Hindlimb muscle (tissue), 1 donor: Measurements from ENCODE around the gene UBE2D2. TPM values are rescaled to one million over a fixed set of nuclear protein-coding genes. Genes with fewer than 3 reads are reported as not detected.
"Not testable (repeated sequence)": the region's sequence is repeated elsewhere in the genome, so short reads cannot be mapped to it uniquely, and the experiment has no call there.

Experiments used
- DNase-seq: peaks from one replicate; pipeline ENCODE4 v3.0.0-alpha.2; 2013
- polyA plus RNA-seq: library from polyadenylated mRNA; unstranded; fragments of 120-200 nt; gene quantifications from one replicate; pipeline ENCODE4 v1.2.1, GENCODE V29; 2013; ENCODE audit not compliant: insufficient read length

The UBE2D2 gene
- 112 TPM for polyA plus RNA-seq

GRCh38 chr5:139560752-139561654 lies at the start of gene UBE2D2:
Gene UBE2D2 (plus strand): TSS chr5:139561339. CDS start chr5:139561792, 453 bp downstream.
- peak; percentile 99 for DNase-seq

DNA sequence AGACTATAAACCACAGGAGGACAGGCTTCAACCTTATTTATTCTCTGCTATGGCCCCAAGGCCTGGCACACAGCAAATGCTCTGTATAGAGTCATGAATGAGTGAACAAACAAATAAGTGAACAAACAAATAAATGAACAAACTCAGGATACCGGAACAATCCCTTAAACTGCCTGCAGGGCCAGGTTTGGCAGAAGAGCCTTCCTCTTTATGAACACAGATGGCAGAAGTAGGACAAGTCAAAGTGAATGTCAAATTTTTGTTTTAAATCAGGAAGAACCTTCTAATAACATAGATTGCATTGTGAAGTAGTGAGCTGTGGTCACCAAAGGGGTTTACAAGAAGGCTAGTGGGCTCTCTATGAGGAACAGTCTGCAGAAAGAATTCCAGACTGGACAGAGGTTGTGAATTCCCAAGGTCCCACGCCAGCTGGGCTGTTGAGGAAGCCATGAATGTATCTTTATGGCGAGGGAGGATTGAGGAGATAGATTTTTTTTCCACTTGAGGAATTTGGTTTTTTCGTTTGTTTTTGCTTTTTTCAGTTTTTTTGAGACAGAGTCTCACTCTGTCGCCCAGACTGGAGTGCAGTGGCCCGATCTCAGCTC lies 48.3 kb upstream of the UBE2D2 start:
- DNase-seq, result no peak

GRCh38 chr5:139513434-139513833 lies 47.7 kb upstream of the UBE2D2 start:
- DNase-seq, result peak; percentile 74

DNA sequence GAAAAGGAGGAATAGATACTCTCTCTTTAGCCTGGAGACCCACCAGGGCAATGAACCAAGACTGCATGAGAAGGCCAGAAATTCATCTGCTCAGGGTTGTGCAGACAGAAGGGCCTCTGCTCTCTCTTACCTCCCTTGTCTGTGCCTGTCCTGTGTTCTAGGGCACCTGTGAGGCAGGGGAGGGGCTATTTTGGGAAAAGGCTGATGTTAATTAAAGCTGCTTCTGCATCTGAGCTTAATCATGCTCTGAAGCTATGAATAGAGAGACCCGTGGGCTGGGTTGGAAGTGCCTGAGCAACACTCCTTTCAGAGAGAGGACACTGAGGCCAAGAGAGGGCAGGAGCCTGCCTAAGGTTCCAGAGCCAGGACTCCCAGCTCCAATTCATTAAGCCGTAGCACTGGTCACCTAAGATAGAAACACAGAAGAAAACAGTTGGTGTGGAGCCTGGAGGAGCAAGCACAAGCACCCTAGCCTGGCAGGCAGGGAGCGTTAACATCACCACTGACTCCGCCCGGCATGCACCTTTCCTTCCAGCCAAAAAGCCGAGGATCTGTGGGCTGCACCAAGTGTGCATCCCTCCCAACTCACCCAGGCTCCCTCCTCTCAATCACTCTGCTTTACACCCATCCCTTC lies 47.2 kb upstream of the UBE2D2 start:
- no peak for DNase-seq

GRCh38 chr5:139514486-139514856 lies 46.7 kb upstream of the UBE2D2 start:
- no peak for DNase-seq

DNA sequence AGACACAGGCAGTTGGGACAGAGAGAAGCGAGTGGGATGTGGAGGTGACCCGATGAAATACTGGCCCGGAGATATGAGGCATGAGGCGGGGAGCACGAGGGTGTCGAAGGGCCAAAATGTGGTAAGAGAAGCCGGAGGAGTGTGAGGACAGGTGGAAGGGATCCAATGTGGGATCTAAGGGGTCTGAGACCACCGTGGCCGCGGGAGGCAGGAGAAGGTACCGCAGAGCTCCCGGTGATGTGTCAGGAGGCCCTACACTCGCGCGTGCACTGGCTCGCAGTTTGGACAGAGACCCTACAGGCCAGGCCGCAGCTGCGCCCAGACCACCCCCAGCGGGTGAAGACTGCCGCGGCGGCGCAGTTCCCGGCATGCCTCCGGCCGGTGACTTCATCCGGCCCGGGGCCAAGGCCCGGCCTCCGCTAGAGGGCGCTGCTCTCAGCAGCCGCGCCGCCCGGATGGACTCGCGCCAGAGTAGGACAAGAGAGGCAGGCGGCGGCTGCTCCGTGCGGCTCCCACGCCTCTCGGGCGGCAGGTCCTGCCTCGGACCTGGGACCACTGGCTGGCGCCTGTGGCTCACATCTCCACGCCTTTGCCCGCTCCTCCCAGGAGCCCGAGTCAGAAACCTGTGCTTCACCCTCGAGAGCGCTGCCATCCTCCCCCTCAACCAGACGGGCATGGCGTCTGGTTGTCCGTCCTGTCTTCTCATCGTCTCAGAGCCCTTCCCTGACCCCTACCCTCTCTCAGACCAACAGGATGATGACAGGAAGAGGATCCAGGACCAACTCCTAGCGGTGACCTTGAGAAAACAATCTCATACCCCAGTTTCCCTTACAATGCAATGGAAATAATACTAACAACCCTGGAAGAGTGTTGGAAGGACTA lies 43.2 kb upstream of the UBE2D2 start:
- DNase-seq, result peak; percentile 96

DNA sequence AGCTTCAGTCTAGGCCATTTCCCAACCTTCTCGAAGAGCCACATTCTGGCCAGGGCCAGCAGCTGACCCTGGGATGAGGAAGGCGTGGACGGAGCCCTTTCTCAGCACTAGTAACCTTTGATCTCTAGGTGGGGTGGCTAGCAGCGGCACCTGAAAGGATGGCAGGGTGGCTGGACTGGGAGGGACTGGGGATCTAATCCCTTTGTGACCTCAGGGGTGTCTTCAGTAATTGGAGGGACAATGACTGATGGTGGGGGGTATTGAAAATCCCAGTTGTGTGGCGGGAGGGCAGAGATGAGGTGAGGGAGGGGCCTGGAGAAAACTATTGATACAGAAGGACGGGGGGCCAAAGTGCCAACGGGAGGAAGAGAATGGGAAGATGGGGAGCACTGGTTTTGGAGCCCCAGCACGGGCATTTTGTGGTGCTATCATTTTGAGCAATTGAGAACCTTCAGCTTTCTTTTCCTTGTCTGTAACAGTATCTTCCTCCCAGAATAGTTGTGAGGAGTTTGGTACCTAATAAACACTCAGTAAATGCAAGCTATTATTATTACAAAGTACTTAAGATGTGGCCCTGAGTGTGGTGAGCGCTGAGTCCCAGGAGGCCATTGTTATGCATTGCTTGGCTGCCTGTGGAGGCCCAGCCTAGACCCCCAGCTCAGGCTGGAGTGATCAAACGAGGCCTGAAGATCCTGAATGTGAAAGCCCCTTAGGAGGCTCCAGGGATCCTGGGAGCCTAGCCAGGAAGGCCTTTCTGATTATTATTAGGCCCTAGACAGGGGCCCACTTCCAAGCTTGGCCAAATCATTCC lies 37.3 kb upstream of the UBE2D2 start:
- DNase-seq, result no peak

GRCh38 chr5:139524446-139524845 lies 36.7 kb upstream of the UBE2D2 start:
- no peak for DNase-seq

DNA sequence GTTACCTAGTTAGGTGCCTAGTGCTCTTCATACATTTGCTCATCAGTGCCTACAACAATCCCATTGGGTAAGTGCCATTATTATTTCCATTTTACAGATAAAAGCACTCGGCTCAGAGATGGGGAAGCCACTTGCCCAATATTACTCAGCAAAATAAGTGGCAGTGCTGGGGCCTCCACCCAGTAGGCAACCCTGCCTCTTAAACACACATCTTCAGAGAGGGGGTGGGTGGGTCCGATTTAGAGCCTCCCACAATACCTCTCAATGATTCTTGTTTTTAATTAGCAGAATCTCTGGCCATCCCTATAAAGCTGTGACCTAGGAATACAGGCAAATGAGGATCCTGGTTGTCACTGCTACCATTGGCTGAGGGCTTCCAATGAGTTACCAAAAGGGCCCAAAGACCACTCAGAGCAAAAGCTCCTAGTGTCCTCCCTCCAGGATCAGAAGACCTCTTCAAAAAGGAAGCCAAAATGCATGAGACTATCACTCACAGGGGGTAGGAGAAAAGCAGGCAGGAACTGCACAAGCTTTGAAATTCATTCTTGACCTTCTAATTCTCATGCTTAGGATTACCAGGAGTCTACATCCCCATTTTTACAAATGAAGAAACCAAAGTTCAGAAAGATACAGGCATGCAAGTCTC lies 36.1 kb upstream of the UBE2D2 start:
- DNase-seq, result no peak

GRCh38 chr5:139525586-139526308 lies 35.4 kb upstream of the UBE2D2 start:
- not testable (repeated sequence) for DNase-seq

- not testable (repeated sequence) for DNase-seq
Observed at GRCh38 chr5:139526309-139527089, 34.6 kb upstream of the UBE2D2 start.

DNA sequence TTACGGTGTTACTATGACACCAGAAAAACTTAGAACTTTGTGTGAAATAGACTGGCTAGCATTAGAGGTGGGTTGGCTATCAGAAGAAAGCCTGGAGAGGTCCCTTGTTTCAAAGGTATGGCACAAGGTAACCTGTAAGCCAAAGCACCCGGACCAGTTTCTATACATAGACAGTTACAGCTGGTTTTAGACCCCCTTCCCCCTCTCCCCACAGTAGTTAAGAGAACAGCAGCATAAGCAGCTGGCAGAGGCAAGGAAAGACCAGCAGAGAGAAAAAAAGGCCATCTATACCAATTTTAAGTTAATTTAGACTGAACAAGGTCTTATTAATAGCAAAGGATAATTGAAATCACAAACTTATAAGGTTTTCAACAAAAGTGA lies 34.1 kb upstream of the UBE2D2 start:
- DNase-seq, result not testable (repeated sequence)

GRCh38 chr5:139527896-139528467 lies 33.2 kb upstream of the UBE2D2 start:
- DNase-seq, result not testable (repeated sequence)

GRCh38 chr5:139528695-139529094 lies 32.4 kb upstream of the UBE2D2 start:
- DNase-seq, result not testable (repeated sequence)

GRCh38 chr5:139530079-139530478 lies 31.1 kb upstream of the UBE2D2 start:
- DNase-seq, result not testable (repeated sequence)

DNA sequence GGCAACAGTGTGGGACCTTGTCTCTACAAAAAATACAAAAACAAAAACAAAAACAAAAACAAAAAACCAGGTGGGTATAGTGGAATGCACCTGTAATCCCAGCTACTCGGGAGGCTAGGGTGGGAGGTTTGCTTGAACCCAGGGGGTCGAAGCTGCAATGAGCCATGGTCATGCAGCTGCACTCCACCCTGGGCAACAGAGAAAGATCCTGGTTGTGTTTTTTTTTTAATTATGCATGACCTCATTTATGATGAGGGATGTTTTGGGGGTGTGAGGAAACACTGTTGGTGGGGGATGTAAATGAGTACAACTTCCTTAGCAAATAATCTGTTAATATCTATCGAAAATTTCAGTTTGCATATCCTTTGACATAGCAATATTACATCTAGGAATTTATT lies 29.4 kb upstream of the UBE2D2 start:
- DNase-seq, result no peak

- peak; percentile 32 for DNase-seq
Observed at GRCh38 chr5:139543423-139543991, 17.6 kb upstream of the UBE2D2 start.

DNA sequence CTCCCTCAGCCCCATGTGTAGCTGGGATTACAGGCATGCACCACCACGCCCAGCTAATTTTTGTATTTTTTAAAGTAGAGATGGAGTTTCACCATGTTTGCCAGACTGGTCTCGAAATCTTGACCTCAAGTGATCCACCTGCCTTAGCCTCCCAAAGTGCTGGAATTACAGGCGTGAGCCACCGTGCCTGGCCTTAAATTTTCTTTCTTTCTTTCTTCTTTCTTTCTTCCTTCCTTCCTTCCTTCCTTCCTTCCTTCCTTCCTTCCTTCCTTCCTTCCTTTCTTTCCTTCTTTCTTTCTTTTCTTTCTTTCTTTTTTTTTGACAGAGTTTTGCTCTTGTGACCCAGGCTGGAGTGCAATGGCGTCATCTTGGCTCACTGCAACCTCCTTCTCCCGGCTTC lies 14.5 kb upstream of the UBE2D2 start:
- not testable (repeated sequence) for DNase-seq
